C4-2B (cell line): ENCODE results near the gene SAV1.

Source experiments
- ZFX ChIP-seq: fragments of 450-650 bp; IDR thresholded peaks from 2 replicates; pipeline ENCODE4 v1.6.1; 2017
- TF ChIP-seq, protein P1 (sequence below): fragments of 450-650 bp; conservative IDR thresholded peaks from 2 replicates; pipeline ENCODE4 v1.5.1; 2017; ENCODE audit warnings: mild to moderate bottlenecking

DNA sequence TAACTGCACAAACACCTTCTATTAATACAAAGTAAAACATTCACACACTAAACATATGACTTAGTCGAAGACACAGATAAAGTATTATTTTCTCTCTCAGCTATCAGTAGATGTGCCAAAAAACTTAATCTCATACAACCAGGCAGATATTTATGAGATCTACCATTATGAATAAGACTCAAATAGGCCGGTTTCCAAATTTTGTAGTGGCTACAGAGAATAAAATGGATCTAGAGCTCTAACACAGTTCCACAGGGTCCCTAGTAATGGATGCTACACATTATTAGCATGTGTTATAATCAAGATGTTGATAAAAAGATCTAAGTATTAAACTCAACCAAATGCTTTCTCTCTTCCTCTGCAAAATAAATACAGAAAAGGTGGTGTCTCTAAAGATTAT is 10.4 kb downstream of the SAV1 start:
- TF ChIP-seq, protein P1, sequence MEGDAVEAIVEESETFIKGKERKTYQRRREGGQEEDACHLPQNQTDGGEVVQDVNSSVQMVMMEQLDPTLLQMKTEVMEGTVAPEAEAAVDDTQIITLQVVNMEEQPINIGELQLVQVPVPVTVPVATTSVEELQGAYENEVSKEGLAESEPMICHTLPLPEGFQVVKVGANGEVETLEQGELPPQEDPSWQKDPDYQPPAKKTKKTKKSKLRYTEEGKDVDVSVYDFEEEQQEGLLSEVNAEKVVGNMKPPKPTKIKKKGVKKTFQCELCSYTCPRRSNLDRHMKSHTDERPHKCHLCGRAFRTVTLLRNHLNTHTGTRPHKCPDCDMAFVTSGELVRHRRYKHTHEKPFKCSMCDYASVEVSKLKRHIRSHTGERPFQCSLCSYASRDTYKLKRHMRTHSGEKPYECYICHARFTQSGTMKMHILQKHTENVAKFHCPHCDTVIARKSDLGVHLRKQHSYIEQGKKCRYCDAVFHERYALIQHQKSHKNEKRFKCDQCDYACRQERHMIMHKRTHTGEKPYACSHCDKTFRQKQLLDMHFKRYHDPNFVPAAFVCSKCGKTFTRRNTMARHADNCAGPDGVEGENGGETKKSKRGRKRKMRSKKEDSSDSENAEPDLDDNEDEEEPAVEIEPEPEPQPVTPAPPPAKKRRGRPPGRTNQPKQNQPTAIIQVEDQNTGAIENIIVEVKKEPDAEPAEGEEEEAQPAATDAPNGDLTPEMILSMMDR, result no peak
- no peak for TF ChIP-seq ZFX
